Neural cell (in vitro differentiated cells): Measurements from ENCODE around the gene PCMT1. TPM values are rescaled to one million over a fixed set of nuclear protein-coding genes. Genes with fewer than 3 reads are reported as not detected.

Experiments used
- H2AFZ ChIP-seq: fragments of 200-600, 300-800 bp; sonication (generic), shearing (Covaris generic); 2 replicates; pipeline ENCODE4 v1.6.0; 2014; ENCODE audit warnings: low read depth, mild to moderate bottlenecking, antibody characterized with exemption, low read length, moderate library complexity
- H3F3A ChIP-seq: fragments of 200-600 bp; shearing (Covaris generic); 2 replicates; pipeline ENCODE4 v1.6.1; 2016; ENCODE audit warnings: mild to moderate bottlenecking, moderate library complexity, mixed read lengths, antibody characterized with exemption, low read length; ENCODE audit not compliant: insufficient read depth, poor library complexity, severe bottlenecking
- H3K27ac ChIP-seq: fragments of 200-600, 300-800 bp; sonication (generic), shearing (Covaris generic); 2 replicates; pipeline ENCODE4 v1.5.1; 2014; ENCODE audit warnings: mild to moderate bottlenecking, low read length, moderate library complexity
- H3K27me3 ChIP-seq: fragments of 300-800, 200-600 bp; sonication (generic), shearing (Covaris generic); 2 replicates; pipeline ENCODE4 v1.6.0; 2014; ENCODE audit warnings: mild to moderate bottlenecking, low read depth, low read length, moderate library complexity; ENCODE audit not compliant: insufficient read depth
- H3K36me3 ChIP-seq: fragments of 300-800, 200-600 bp; sonication (generic), shearing (Covaris generic); 2 replicates; pipeline ENCODE4 v1.5.1; 2014; ENCODE audit warnings: mild to moderate bottlenecking, antibody characterized with exemption, low read length, moderate library complexity; ENCODE audit not compliant: insufficient read depth
- H3K4me2 ChIP-seq: fragments of 300-800, 200-600 bp; sonication (generic), shearing (Covaris generic); 2 replicates; pipeline ENCODE4 v1.6.0; 2014; ENCODE audit warnings: mild to moderate bottlenecking, low read length
- H3K4me3 ChIP-seq: fragments of 300-800, 200-600 bp; sonication (generic), shearing (Covaris generic); 2 replicates; pipeline ENCODE4 v1.5.1; 2014; ENCODE audit warnings: mild to moderate bottlenecking, low read length, moderate library complexity
- H3K79me2 ChIP-seq: fragments of 200-600 bp; shearing (Covaris generic); replicated peaks from 2 replicates; pipeline ENCODE4 v1.6.0; 2014; ENCODE audit warnings: mild to moderate bottlenecking, low read length, moderate library complexity; ENCODE audit not compliant: insufficient read depth
- H3K9ac ChIP-seq: fragments of 300-800, 200-600 bp; sonication (generic), shearing (Covaris generic); 2 replicates; pipeline ENCODE4 v1.6.1; 2016; ENCODE audit warnings: mild to moderate bottlenecking, low read length, mixed read lengths
- H3K9me2 ChIP-seq: fragments of 200-600 bp; shearing (Covaris generic); 2 replicates; pipeline ENCODE4 v1.6.1; 2016; ENCODE audit warnings: mild to moderate bottlenecking, low read length, mixed read lengths; ENCODE audit not compliant: insufficient read depth
- H3K9me3 ChIP-seq: fragments of 200-600, 300-800 bp; sonication (generic), shearing (Covaris generic); 2 replicates; pipeline ENCODE4 v1.6.1; 2016; ENCODE audit warnings: mild to moderate bottlenecking, mixed run types, low read length, moderate library complexity, mixed read lengths
- H4K20me1 ChIP-seq: fragments of 200-600 bp; shearing (Covaris generic); 2 replicates; pipeline ENCODE4 v1.6.1; 2016; ENCODE audit warnings: mild to moderate bottlenecking, mixed run types; ENCODE audit not compliant: insufficient read depth
- CTCF ChIP-seq: fragments of 450-650 bp; IDR thresholded peaks from 2 replicates; pipeline ENCODE4 v1.5.1; 2014; ENCODE audit warnings: antibody characterized with exemption, mild to moderate bottlenecking, moderate library complexity; ENCODE audit not compliant: poor library complexity, severe bottlenecking
- EP300 ChIP-seq: fragments of 450-650 bp; conservative IDR thresholded peaks from 2 replicates; pipeline ENCODE4 v1.6.1; 2014; ENCODE audit warnings: antibody characterized with exemption, mild to moderate bottlenecking, moderate library complexity; ENCODE audit not compliant: poor library complexity, severe bottlenecking
- EZH2 ChIP-seq: fragments of 200-600, 300-800 bp; shearing (Covaris generic), sonication (generic); IDR thresholded peaks from 2 replicates; pipeline ENCODE4 v1.6.1; 2014; ENCODE audit warnings: antibody characterized with exemption, low read length, borderline replicate concordance, mild to moderate bottlenecking; ENCODE audit not compliant: insufficient read depth, poor library complexity, severe bottlenecking
- MXI1 ChIP-seq: fragments of 450-650 bp; conservative IDR thresholded peaks from 2 replicates; pipeline ENCODE4 v1.6.1; 2014; ENCODE audit warnings: antibody characterized with exemption, mild to moderate bottlenecking; ENCODE audit not compliant: poor library complexity, severe bottlenecking
- POLR2AphosphoS5 ChIP-seq: IDR thresholded peaks from 2 replicates; pipeline ENCODE4 v1.6.1; 2012
- RAD21 ChIP-seq: fragments of 450-650 bp; conservative IDR thresholded peaks from 2 replicates; pipeline ENCODE4 v1.6.1; 2014; ENCODE audit warnings: antibody characterized with exemption, mild to moderate bottlenecking, moderate library complexity
- REST ChIP-seq: IDR thresholded peaks from 2 replicates; pipeline ENCODE4 v1.6.1; 2012; ENCODE audit warnings: borderline replicate concordance
- SMC3 ChIP-seq: fragments of 450-650 bp; conservative IDR thresholded peaks from 2 replicates; pipeline ENCODE4 v1.6.1; 2014; ENCODE audit warnings: antibody characterized with exemption, mild to moderate bottlenecking, moderate library complexity; ENCODE audit not compliant: poor library complexity
- TAF1 ChIP-seq: IDR thresholded peaks from 2 replicates; pipeline ENCODE4 v1.6.1; 2012; ENCODE audit warnings: low read depth
- polyA plus RNA-seq: library from polyadenylated mRNA; depleted of rRNA; stranded (reverse); fragments of >200 nt; gene quantifications from 2 replicates; pipeline ENCODE4 v1.2.3, GENCODE V29; 2014

Gene PCMT1
- polyA plus RNA-seq, 1 donor from 2014 or later = 384 TPM

- H2AFZ ChIP-seq = no peak overlapping the region
- no peak overlapping the region for H3K27ac ChIP-seq
- no peak overlapping the region for H3K4me2 ChIP-seq
- no peaks in the 10 kb centered on the region for H3K36me3 ChIP-seq
- H3K27me3 ChIP-seq = no peaks in the 10 kb centered on the region
- H4K20me1 ChIP-seq = no peaks in the 10 kb centered on the region
- H3K9me3 ChIP-seq = no peaks in the 10 kb centered on the region
- H3K9me2 ChIP-seq = no peaks in the 10 kb centered on the region
- H3K79me2 ChIP-seq = no peaks in the 10 kb centered on the region
- no peak overlapping the region for H3K9ac ChIP-seq
- no peak for TF ChIP-seq RAD21
- no peak for TF ChIP-seq SMC3
- TF ChIP-seq EP300 = no peak
- no peak for TF ChIP-seq CTCF
- no peak for TF ChIP-seq REST
- TF ChIP-seq EZH2 = no peak
- TF ChIP-seq TAF1 = no peak
- no peak for TF ChIP-seq POLR2AphosphoS5
- no peak for TF ChIP-seq MXI1
- H3F3A ChIP-seq = no peaks in the 10 kb centered on the region
- no peak overlapping the region for H3K4me3 ChIP-seq
Observed at GRCh38 chr6:149728499-149729234, 20.9 kb upstream of the PCMT1 start.

GRCh38 chr6:149729824-149730223 lies 19.7 kb upstream of the PCMT1 start:
- Histone ChIP-seq H3K27me3 (no peaks in the 10 kb centered on the region), H3K9me3 (no peaks in the 10 kb centered on the region), H3K4me2 (no peak overlapping the region), H3F3A (no peaks in the 10 kb centered on the region), H3K36me3 (no peaks in the 10 kb centered on the region), H3K9ac (no peak overlapping the region), H2AFZ (no peak overlapping the region), H4K20me1 (no peaks in the 10 kb centered on the region), H3K4me3 (no peak overlapping the region), H3K9me2 (no peaks in the 10 kb centered on the region), H3K79me2 (no peaks in the 10 kb centered on the region), H3K27ac (no peak overlapping the region)
- TF ChIP-seq CTCF = no peak
- no peak for TF ChIP-seq RAD21
- no peak for TF ChIP-seq SMC3
- no peak for TF ChIP-seq MXI1
- TF ChIP-seq EZH2 = no peak
- no peak for TF ChIP-seq TAF1
- TF ChIP-seq REST = no peak
- no peak for TF ChIP-seq EP300
